Measurements from ENCODE around the gene CA4. TPM values are rescaled to one million over a fixed set of nuclear protein-coding genes. Genes with fewer than 3 reads are reported as not detected.

The CA4 gene
- total RNA-seq = not detected in 2 replicates

DNA sequence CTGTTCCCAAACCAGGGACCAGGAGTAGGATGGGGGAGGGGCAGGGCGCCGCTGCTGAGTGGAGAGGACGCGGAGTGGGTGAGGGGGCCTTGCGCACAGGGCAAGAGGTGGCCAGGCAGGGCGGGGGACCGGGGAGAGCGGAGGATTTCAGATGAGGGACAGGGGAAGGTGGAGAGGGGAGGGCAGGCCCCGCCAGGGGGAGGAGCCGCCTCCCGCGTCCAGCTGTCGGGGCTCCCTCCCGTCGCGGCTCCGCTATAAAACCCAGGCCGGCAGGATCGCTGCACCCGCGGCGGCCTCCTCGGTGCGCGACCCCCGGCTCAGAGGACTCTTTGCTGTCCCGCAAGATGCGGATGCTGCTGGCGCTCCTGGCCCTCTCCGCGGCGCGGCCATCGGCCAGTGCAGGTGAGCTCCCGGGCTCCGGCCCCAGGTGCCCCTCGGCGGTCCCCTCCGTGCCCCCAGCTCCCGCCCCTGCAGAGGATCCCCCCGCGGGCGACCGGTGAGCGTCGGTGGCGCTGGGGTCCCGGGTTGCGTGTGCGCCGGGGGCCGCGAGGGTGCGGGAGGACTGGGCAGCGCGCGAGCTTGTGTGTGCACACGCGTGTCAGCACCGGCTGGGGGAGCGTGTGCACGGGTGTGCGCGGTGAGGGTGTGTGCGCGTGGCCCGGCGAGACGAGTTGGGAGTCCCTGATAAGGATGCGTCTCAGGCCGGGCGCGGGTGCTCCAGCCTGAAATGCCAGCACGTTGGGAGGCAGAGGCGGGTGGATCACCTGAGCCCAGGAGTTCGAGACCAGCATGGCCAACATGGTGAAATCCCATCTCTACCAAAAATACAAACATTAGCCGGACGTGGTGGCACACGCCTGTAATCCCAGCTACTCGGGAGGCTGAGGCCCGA, at the start of gene CA4:
Gene CA4 (plus strand): TSS at position 283 of the 892 bp plus-strand sequence. CDS start 62 bp downstream, at position 345.

Other genes starting within 250 kb of the CA4 start
- gene RNFT1, start 185.2 kb upstream of the CA4 start, total RNA-seq = 9.2 and 12.1 TPM in 2 replicates
- gene HEATR6, start 71.1 kb upstream of the CA4 start, total RNA-seq = 13.4 and 24.5 TPM in 2 replicates
- 24.2 and 37.0 TPM in 2 replicates for gene USP32, start 242.2 kb downstream of the CA4 start, total RNA-seq

Data from pericardium fibroblast (primary cell).